Endodermal cell (in vitro differentiated cells): ENCODE results near the gene NCAM2. TPM values are rescaled to one million over a fixed set of nuclear protein-coding genes. Genes with fewer than 3 reads are reported as not detected.

Experiments
- DNase-seq: peaks from one replicate; pipeline ENCODE4 v3.0.0-alpha.2; 2017
- H3K27ac ChIP-seq: 2 replicates; pipeline ENCODE4 v1.5.1; 2013; ENCODE audit warnings: mild to moderate bottlenecking, low read depth, low read length, moderate library complexity
- H3K27me3 ChIP-seq: 2 replicates; pipeline ENCODE4 v1.6.1; 2013; ENCODE audit warnings: mild to moderate bottlenecking, low read length, moderate library complexity; ENCODE audit not compliant: insufficient read depth, control insufficient read depth, poor library complexity, severe bottlenecking
- H3K36me3 ChIP-seq: 2 replicates; pipeline ENCODE4 v1.7.0; 2013; ENCODE audit warnings: mild to moderate bottlenecking, low read length, moderate library complexity; ENCODE audit not compliant: control insufficient read depth, insufficient read depth
- H3K4me1 ChIP-seq: one replicate; pipeline ENCODE4 v1.7.0; 2013; ENCODE audit warnings: low read length; ENCODE audit not compliant: control insufficient read depth, insufficient read depth
- H3K4me3 ChIP-seq: 2 replicates; pipeline ENCODE4 v1.5.1; 2013; ENCODE audit warnings: mild to moderate bottlenecking, low read length, moderate library complexity
- H3K9ac ChIP-seq: 2 replicates; pipeline ENCODE4 v1.6.1; 2013; ENCODE audit warnings: mild to moderate bottlenecking, low read length, moderate library complexity; ENCODE audit not compliant: poor library complexity, severe bottlenecking; ENCODE audit errors: extremely low read depth
- H3K9me3 ChIP-seq: 2 replicates; pipeline ENCODE4 v1.6.1; 2013; ENCODE audit warnings: mild to moderate bottlenecking, low read length, moderate library complexity; ENCODE audit not compliant: control insufficient read depth
- H3K27ac Mint-ChIP-seq: 2 replicates; pipeline ENCODE4 v1.8.0; 2020; ENCODE audit warnings: mixed read lengths
- H3K27me3 Mint-ChIP-seq: 2 replicates; pipeline ENCODE4 v1.8.0; 2021; ENCODE audit warnings: mild to moderate bottlenecking, mixed read lengths; ENCODE audit not compliant: insufficient read depth
- H3K36me3 Mint-ChIP-seq: 2 replicates; pipeline ENCODE4 v1.8.0; 2020; ENCODE audit warnings: low read depth, mixed read lengths
- H3K4me1 Mint-ChIP-seq: 2 replicates; pipeline ENCODE4 v1.8.0; 2020; ENCODE audit warnings: mixed read lengths
- H3K4me3 Mint-ChIP-seq: 2 replicates; pipeline ENCODE4 v1.8.0; 2020; ENCODE audit warnings: mild to moderate bottlenecking, moderate library complexity, mixed read lengths
- H3K9me3 Mint-ChIP-seq: 2 replicates; pipeline ENCODE4 v1.8.0; 2020; ENCODE audit warnings: mild to moderate bottlenecking, mixed read lengths
- WGBS, 2 experiments: methylation state at CpG; one replicate each; pipeline versions ENCODE4 v1.1.5 to v1.1.7; 2013; ENCODE audit warnings: missing lambda C conversion rate in 2 of 2, mixed read lengths in 1 of 2; ENCODE audit not compliant: insufficient coverage in 1 of 2, insufficient read length in 1 of 2; 5-methylcytosine and 5-hydroxymethylcytosine counted together
- total RNA-seq, 2 donors: library from RNA; stranded (reverse); fragmentation: NEBNext Ultra II Directional in 1 of 2; extraction: Animal tissue kit (Norgen Biotek cat#: 25700) in 1 of 2; gene quantifications; 2 replicates in 1 of 2; 3 replicates in 1 of 2; pipeline ENCODE4 v1.2.1, GENCODE V29; 2021
- TF ChIP-seq, protein P1 (sequence below): fragments of 200-600 bp; sonication (generic); conservative IDR thresholded peaks from 2 replicates; pipeline ENCODE4 v1.5.0; 2021; ENCODE audit warnings: antibody characterized with exemption, mild to moderate bottlenecking

The NCAM2 gene
- total RNA-seq, 2 donors from 2014 or later: 0.46 to 0.69 TPM

DNA sequence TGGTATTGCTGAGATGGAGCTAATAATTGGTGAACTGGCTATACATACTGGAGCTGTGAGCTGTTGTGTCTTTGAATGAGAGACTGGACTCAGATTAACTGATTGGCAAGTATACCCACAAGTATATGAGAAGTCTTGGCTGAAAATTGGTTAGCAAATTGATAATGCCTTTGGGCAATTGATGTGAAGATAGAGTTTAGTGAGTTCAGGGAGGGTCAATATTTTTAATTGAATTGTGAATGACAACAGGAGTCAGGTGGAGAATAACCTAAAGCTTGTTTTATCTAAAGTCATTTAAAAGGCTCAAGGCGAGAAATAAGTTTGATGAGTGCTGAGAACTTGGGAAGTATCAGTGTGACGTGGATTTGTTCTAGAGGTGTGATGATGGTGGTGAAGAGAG lies 27.5 kb downstream of the NCAM2 start:
- Histone ChIP-seq H3K4me1 (no peaks in the 10 kb centered on the region), H3K9ac (no peak overlapping the region), H3K36me3 (no peaks in the 10 kb centered on the region), H3K4me3 (no peak overlapping the region), H3K27me3 (no peaks in the 10 kb centered on the region), H3K9me3 (no peaks in the 10 kb centered on the region), H3K27ac (no peak overlapping the region)
- Mint-ChIP-seq H3K4me3 (no peak overlapping the region), H3K27ac (no peak overlapping the region), H3K9me3 (no peaks in the 10 kb centered on the region), H3K36me3 (no peaks in the 10 kb centered on the region), H3K27me3 (no peaks in the 10 kb centered on the region), H3K4me1 (peaks cover 7% of the 10 kb centered on the region)
- WGBS, 2 experiments: 93 to 100% methylated on average over 2 of the region's 2 CpGs
- DNase-seq: no peak
- TF ChIP-seq, protein P1, sequence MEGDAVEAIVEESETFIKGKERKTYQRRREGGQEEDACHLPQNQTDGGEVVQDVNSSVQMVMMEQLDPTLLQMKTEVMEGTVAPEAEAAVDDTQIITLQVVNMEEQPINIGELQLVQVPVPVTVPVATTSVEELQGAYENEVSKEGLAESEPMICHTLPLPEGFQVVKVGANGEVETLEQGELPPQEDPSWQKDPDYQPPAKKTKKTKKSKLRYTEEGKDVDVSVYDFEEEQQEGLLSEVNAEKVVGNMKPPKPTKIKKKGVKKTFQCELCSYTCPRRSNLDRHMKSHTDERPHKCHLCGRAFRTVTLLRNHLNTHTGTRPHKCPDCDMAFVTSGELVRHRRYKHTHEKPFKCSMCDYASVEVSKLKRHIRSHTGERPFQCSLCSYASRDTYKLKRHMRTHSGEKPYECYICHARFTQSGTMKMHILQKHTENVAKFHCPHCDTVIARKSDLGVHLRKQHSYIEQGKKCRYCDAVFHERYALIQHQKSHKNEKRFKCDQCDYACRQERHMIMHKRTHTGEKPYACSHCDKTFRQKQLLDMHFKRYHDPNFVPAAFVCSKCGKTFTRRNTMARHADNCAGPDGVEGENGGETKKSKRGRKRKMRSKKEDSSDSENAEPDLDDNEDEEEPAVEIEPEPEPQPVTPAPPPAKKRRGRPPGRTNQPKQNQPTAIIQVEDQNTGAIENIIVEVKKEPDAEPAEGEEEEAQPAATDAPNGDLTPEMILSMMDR: no peak

DNA sequence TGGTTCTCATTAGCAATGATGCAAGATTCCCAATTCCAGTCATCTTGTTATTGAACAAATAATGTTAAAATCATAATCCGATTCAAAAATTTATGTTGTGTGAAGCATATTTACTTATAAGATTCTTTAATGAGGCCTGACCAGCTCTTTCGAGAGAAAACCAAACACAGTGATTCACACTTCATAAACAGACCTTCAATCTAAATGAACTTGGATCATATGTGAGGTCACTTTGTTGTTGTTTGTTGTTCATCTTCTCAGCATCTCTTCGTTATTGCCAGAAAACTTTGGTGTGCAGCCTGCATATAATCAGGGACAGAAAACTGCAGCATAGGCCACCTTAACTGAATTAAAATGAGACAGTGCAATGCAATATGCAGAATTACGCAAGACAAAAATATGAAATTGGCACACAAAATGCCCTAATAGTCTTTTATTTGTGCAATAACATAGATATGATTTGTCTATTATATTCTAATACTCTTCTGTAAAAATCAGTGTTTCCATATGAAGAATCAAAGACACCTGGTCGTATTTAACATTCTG lies 30.1 kb downstream of the NCAM2 start:
- no peak for DNase-seq
- H3K36me3 Mint-ChIP-seq: no peaks in the 10 kb centered on the region
- TF ChIP-seq, protein P1: no peak
- peaks cover 10% of the 10 kb centered on the region for H3K4me1 Mint-ChIP-seq
- no peak overlapping the region for H3K27ac Mint-ChIP-seq
- no peaks in the 10 kb centered on the region for H3K9me3 Mint-ChIP-seq
- no peaks in the 10 kb centered on the region for H3K4me1 ChIP-seq
- no peaks in the 10 kb centered on the region for H3K27me3 ChIP-seq
- no peak overlapping the region for H3K4me3 ChIP-seq
- no peaks in the 10 kb centered on the region for H3K36me3 ChIP-seq
- H3K4me3 Mint-ChIP-seq: no peak overlapping the region
- no peaks in the 10 kb centered on the region for H3K9me3 ChIP-seq
- no peaks in the 10 kb centered on the region for H3K27me3 Mint-ChIP-seq
- no peak overlapping the region for H3K9ac ChIP-seq
- H3K27ac ChIP-seq: no peak overlapping the region
- 98% methylated on average over 4 of the region's 5 CpGs; no CpG with 5 or more reads in 1 of the 2 experiments for WGBS, 2 experiments

DNA sequence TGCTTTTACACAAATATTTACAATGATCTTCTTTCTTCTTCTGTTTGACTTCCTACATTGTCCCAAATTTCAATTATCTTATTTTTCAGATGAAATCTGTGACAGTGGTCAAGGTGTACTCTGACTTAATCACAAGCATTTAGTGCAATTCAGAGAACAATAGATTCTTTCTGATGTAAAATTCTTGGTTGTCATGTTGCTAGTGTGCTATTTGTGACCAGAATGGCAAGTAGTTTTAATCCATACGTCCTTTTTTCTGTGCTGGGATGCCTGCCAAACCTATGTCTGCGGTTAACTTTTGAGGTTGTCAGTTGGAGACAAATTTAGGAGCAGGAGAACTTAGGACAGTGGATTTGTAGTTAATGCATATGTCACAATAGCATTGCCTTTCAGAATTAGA lies 31.0 kb downstream of the NCAM2 start:
- Mint-ChIP-seq H3K9me3 (no peaks in the 10 kb centered on the region), H3K27ac (no peak overlapping the region), H3K4me3 (no peak overlapping the region), H3K4me1 (peaks cover 18% of the 10 kb centered on the region), H3K27me3 (no peaks in the 10 kb centered on the region), H3K36me3 (no peaks in the 10 kb centered on the region)
- 79% methylated on average over 2 of the region's 2 CpGs; no CpG with 5 or more reads in 1 of the 2 experiments for WGBS, 2 experiments
- H3K36me3 ChIP-seq: no peaks in the 10 kb centered on the region
- no peak for DNase-seq
- no peak overlapping the region for H3K27ac ChIP-seq
- no peaks in the 10 kb centered on the region for H3K27me3 ChIP-seq
- H3K4me1 ChIP-seq: no peaks in the 10 kb centered on the region
- TF ChIP-seq, protein P1: no peak
- no peak overlapping the region for H3K4me3 ChIP-seq
- H3K9ac ChIP-seq: no peak overlapping the region
- H3K9me3 ChIP-seq: no peaks in the 10 kb centered on the region
